HepG2 (cell line): ENCODE data around the gene SKIC2. TPM values are rescaled to one million over a fixed set of nuclear protein-coding genes. Genes with fewer than 3 reads are reported as not detected.
A peak's percentile ranks its signal among the peaks of the same experiment; 100 is the strongest.

Source experiments
- CBX5 ChIP-seq: sonication (generic); formaldehyde crosslinking; IDR thresholded peaks from 2 replicates; pipeline ENCODE4 v1.4.0; 2020; ENCODE audit warnings: missing genetic modification reagents, borderline replicate concordance
- GATAD2A ChIP-seq: IDR thresholded peaks from 2 replicates; pipeline ENCODE4 v1.6.1; 2016
- RFX5 ChIP-seq: IDR thresholded peaks from 2 replicates; pipeline ENCODE4 v1.6.1; 2011; ENCODE audit warnings: low read depth, low read length, improper control_type of control experiment
- RXRB ChIP-seq: IDR thresholded peaks from 2 replicates; pipeline ENCODE4 v1.6.1; 2016; ENCODE audit warnings: borderline replicate concordance, missing genetic modification reagents, missing compliant biosample characterization
- STAT5B ChIP-seq: sonication (generic); formaldehyde crosslinking; IDR thresholded peaks from 2 replicates; pipeline ENCODE4 v1.4.0; 2020; ENCODE audit warnings: missing genetic modification reagents
- WIZ ChIP-seq: sonication (generic); formaldehyde crosslinking; IDR thresholded peaks from 2 replicates; pipeline ENCODE4 v1.5.1; 2020; ENCODE audit warnings: mild to moderate bottlenecking, missing genetic modification reagents
- ZKSCAN5 ChIP-seq: sonication (generic); formaldehyde crosslinking; IDR thresholded peaks from 2 replicates; pipeline ENCODE4 v1.5.1; 2020; ENCODE audit warnings: mild to moderate bottlenecking, missing genetic modification reagents
- ZNF10 ChIP-seq: sonication (generic); formaldehyde crosslinking; IDR thresholded peaks from 2 replicates; pipeline ENCODE4 v1.4.0; 2020; ENCODE audit warnings: mild to moderate bottlenecking, low read depth, missing genetic modification reagents, borderline replicate concordance
- ZNF225 ChIP-seq: sonication (generic); formaldehyde crosslinking; IDR thresholded peaks from 2 replicates; pipeline ENCODE4 v1.4.0; 2020; ENCODE audit warnings: mild to moderate bottlenecking, missing genetic modification reagents
- ZNF446 ChIP-seq: sonication (generic); formaldehyde crosslinking; IDR thresholded peaks from 2 replicates; pipeline ENCODE4 v1.5.0; 2020; ENCODE audit warnings: mild to moderate bottlenecking, missing genetic modification reagents
- ZNF891 ChIP-seq: sonication (generic); formaldehyde crosslinking; IDR thresholded peaks from 2 replicates; pipeline ENCODE4 v1.5.0; 2020; ENCODE audit warnings: mild to moderate bottlenecking, missing genetic modification reagents
- polyA plus RNA-seq, 8 experiments: library from polyadenylated mRNA; depleted of rRNA in 3 of 8; stranded (reverse) in 7 of 8; unstranded in 1 of 8; fragments of >200 nt; fragmentation: Illumina TruSeq in 4 of 8; extraction: Trizol in 4 of 8; gene quantifications; 2 replicates each; pipeline versions ENCODE4 v1.2.1 to v1.2.3, GENCODE V29; 2011 to 2016; ENCODE audit warnings: low read depth in 4 of 8, missing spikeins in 1 of 8, mixed read lengths in 1 of 8; ENCODE audit not compliant: insufficient read depth in 1 of 8
- total RNA-seq, 5 experiments: library from RNA; depleted of rRNA; stranded (reverse); fragments of >200 nt; fragmentation: Illumina TruSeq; extraction: Trizol; gene quantifications; 2 replicates each; pipeline ENCODE4 v1.2.3, GENCODE V29; 2016; ENCODE audit warnings: low read depth in 1 of 5
- TF ChIP-seq, protein P1 (sequence below): sonication (generic); formaldehyde crosslinking; IDR thresholded peaks from 2 replicates; pipeline ENCODE4 v1.8.0; 2022; ENCODE audit warnings: missing genetic modification reagents, mild to moderate bottlenecking, inconsistent platforms, borderline replicate concordance
- TF ChIP-seq, protein P2 (sequence below), 2 experiments: IDR thresholded peaks; 2 replicates each; pipeline ENCODE4 v1.6.1; 2011 to 2012; ENCODE audit warnings: low read length in 2 of 2, borderline replicate concordance in 1 of 2, low read depth in 1 of 2, mild to moderate bottlenecking in 1 of 2, moderate library complexity in 1 of 2
- TF ChIP-seq, protein P3 (sequence below): sonication (generic); formaldehyde crosslinking; IDR thresholded peaks from 2 replicates; pipeline ENCODE4 v1.5.1; 2020; ENCODE audit warnings: missing genetic modification reagents, mild to moderate bottlenecking, borderline replicate concordance
- TF ChIP-seq, protein P4 (sequence below): sonication (generic); formaldehyde crosslinking; IDR thresholded peaks from 2 replicates; pipeline ENCODE4 v1.4.0; 2020; ENCODE audit warnings: missing genetic modification reagents, borderline replicate concordance

The SKIC2 gene
- total and polyA plus RNA-seq, 2 of the 13 experiments (the other 11 are each of a cell fraction or from before 2014, with no cell fraction given): 67.1 to 68.4 TPM

DNA sequence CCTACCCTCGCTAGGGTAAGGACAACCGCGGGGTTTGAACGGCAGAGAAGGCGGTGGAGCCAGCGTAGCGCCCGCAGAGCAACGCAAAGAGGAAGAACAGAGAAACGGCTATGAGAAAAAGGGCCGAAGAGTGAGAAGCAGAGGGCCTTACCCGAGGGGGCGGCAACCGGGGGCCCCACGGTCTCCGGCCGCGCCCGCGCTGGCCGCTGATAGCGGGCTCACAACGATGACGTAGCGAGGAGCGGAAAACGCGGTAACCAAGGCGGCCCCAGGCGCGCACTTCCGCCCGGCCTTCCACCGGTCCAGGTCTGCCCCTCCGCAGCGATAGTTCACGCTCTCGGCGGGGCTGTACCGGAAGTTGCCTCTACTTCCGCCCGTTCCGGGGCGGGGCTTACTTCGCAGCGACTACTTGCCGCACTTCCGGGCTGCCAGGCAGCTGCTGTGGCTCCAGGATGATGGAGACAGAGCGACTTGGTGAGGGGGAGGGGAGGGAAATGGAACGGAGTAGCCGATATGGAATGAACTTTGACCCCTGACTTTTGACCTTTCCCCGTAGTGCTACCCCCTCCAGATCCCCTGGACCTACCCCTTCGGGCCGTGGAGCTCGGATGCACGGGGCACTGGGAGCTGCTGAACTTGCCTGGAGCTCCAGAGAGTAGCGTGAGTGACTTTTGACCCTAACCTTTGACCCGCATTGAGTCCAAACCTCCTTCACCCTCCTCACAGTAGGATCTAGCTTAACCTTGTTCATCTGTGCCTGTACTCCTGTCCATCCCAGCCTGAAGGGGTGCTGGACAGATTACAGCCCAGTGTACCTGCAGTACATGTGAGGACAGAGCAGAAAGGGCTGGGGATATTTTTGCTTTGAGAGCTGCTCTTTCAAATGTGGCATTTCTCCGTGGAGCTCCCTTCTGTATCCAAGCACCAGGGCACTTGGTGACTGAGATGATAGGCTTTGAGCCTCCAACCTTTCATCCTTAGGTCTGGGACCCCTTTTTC lies at the start of gene SKIC2, which contains the start of gene NELFE (continued):
- TF ChIP-seq, protein P1, sequence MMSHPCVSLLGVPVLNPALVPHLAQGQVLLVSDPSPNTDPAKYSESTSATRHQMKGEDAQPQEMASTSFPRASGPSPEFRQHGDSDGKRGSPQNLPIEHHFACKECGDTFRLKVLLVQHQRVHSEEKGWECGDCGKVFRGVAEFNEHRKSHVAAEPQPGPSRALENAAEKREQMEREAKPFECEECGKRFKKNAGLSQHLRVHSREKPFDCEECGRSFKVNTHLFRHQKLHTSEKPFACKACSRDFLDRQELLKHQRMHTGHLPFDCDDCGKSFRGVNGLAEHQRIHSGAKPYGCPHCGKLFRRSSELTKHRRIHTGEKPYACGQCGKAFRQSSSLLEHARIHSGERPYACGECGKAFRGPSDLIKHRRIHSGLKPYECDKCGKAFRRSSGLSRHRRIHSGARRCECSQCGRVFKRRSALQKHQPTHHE (CRISPR knock-in tag): peak; percentile 69; the same call in 1 of the 2 replicates
- TF ChIP-seq, protein P2, sequence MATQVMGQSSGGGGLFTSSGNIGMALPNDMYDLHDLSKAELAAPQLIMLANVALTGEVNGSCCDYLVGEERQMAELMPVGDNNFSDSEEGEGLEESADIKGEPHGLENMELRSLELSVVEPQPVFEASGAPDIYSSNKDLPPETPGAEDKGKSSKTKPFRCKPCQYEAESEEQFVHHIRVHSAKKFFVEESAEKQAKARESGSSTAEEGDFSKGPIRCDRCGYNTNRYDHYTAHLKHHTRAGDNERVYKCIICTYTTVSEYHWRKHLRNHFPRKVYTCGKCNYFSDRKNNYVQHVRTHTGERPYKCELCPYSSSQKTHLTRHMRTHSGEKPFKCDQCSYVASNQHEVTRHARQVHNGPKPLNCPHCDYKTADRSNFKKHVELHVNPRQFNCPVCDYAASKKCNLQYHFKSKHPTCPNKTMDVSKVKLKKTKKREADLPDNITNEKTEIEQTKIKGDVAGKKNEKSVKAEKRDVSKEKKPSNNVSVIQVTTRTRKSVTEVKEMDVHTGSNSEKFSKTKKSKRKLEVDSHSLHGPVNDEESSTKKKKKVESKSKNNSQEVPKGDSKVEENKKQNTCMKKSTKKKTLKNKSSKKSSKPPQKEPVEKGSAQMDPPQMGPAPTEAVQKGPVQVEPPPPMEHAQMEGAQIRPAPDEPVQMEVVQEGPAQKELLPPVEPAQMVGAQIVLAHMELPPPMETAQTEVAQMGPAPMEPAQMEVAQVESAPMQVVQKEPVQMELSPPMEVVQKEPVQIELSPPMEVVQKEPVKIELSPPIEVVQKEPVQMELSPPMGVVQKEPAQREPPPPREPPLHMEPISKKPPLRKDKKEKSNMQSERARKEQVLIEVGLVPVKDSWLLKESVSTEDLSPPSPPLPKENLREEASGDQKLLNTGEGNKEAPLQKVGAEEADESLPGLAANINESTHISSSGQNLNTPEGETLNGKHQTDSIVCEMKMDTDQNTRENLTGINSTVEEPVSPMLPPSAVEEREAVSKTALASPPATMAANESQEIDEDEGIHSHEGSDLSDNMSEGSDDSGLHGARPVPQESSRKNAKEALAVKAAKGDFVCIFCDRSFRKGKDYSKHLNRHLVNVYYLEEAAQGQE (IDR thresholded peaks at IDR 0.05; ENCODE audit: borderline replicate concordance in 1 of 2, low read depth in 1 of 2, low read length in 2 of 2): peak in 1 of 2 experiments; percentile 59; a peak in 1 of 4 replicates
- TF ChIP-seq, protein P3, sequence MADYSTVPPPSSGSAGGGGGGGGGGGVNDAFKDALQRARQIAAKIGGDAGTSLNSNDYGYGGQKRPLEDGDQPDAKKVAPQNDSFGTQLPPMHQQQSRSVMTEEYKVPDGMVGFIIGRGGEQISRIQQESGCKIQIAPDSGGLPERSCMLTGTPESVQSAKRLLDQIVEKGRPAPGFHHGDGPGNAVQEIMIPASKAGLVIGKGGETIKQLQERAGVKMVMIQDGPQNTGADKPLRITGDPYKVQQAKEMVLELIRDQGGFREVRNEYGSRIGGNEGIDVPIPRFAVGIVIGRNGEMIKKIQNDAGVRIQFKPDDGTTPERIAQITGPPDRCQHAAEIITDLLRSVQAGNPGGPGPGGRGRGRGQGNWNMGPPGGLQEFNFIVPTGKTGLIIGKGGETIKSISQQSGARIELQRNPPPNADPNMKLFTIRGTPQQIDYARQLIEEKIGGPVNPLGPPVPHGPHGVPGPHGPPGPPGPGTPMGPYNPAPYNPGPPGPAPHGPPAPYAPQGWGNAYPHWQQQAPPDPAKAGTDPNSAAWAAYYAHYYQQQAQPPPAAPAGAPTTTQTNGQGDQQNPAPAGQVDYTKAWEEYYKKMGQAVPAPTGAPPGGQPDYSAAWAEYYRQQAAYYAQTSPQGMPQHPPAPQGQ (CRISPR knock-in tag): no peak
- peak; percentile 76 for TF ChIP-seq GATAD2A (CRISPR knock-in tag)
- no peak for TF ChIP-seq ZNF225
- TF ChIP-seq CBX5 (CRISPR knock-in tag): peak; percentile 18; the same call in 1 of the 2 replicates
- no peak; the same call in 1 of the 2 replicates for TF ChIP-seq RXRB (CRISPR knock-in tag)
- no peak for TF ChIP-seq ZKSCAN5
- TF ChIP-seq ZNF10 (CRISPR knock-in tag): no peak
- peak; percentile 69 for TF ChIP-seq RFX5
- TF ChIP-seq, protein P4, sequence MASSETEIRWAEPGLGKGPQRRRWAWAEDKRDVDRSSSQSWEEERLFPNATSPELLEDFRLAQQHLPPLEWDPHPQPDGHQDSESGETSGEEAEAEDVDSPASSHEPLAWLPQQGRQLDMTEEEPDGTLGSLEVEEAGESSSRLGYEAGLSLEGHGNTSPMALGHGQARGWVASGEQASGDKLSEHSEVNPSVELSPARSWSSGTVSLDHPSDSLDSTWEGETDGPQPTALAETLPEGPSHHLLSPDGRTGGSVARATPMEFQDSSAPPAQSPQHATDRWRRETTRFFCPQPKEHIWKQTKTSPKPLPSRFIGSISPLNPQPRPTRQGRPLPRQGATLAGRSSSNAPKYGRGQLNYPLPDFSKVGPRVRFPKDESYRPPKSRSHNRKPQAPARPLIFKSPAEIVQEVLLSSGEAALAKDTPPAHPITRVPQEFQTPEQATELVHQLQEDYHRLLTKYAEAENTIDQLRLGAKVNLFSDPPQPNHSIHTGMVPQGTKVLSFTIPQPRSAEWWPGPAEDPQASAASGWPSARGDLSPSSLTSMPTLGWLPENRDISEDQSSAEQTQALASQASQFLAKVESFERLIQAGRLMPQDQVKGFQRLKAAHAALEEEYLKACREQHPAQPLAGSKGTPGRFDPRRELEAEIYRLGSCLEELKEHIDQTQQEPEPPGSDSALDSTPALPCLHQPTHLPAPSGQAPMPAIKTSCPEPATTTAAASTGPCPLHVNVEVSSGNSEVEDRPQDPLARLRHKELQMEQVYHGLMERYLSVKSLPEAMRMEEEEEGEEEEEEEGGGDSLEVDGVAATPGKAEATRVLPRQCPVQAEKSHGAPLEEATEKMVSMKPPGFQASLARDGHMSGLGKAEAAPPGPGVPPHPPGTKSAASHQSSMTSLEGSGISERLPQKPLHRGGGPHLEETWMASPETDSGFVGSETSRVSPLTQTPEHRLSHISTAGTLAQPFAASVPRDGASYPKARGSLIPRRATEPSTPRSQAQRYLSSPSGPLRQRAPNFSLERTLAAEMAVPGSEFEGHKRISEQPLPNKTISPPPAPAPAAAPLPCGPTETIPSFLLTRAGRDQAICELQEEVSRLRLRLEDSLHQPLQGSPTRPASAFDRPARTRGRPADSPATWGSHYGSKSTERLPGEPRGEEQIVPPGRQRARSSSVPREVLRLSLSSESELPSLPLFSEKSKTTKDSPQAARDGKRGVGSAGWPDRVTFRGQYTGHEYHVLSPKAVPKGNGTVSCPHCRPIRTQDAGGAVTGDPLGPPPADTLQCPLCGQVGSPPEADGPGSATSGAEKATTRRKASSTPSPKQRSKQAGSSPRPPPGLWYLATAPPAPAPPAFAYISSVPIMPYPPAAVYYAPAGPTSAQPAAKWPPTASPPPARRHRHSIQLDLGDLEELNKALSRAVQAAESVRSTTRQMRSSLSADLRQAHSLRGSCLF (CRISPR knock-in tag): no peak
- peak; percentile 83; the same call in 1 of the 2 replicates for TF ChIP-seq WIZ (CRISPR knock-in tag)
- no peak for TF ChIP-seq ZNF891 (CRISPR knock-in tag)
- TF ChIP-seq ZNF446 (CRISPR knock-in tag): peak; percentile 94
- no peak for TF ChIP-seq STAT5B (CRISPR knock-in tag)
